GM21737 (cell line): Measurements from ENCODE around the gene EIF4E3.

ENCODE experiments used
- ATAC-seq: cut with Tn5 transposase; IDR thresholded peaks from one replicate; pipeline ENCODE4 v1.9.1; 2021; ENCODE audit warnings: mild to moderate bottlenecking, moderate library complexity; ENCODE audit not compliant: unreplicated experiment

The EIF4E3 gene

GRCh38 chr3:71725271-71725991 lies at the start of gene EIF4E3:
TSS of gene EIF4E3 (minus strand) at chr3:71725402. CDS start at chr3:71725367, 35 bp downstream.
- ATAC-seq = no peak

- no peak for ATAC-seq
These were observed 46.7 kb upstream of the EIF4E3 start for GRCh38 chr3:71771884-71772283.

DNA sequence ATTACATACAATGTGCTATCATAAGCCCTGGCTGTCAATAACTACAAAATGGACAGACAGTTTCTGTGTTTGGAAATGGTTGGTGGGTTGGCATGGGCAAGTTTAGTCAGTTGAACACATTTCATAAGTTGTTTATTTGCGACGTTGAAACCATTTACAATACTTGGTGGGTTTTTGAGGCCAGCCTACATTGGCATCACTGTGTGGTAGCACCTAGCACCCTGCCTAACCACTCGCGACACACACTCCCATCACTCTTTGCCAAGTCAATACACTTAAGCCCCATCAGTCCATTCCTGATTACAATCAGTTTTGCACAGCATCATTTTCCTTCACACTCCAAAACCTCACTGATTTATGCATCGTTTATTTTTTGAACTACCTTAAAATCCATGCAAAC lies 45.9 kb upstream of the EIF4E3 start:
- no peak for ATAC-seq

DNA sequence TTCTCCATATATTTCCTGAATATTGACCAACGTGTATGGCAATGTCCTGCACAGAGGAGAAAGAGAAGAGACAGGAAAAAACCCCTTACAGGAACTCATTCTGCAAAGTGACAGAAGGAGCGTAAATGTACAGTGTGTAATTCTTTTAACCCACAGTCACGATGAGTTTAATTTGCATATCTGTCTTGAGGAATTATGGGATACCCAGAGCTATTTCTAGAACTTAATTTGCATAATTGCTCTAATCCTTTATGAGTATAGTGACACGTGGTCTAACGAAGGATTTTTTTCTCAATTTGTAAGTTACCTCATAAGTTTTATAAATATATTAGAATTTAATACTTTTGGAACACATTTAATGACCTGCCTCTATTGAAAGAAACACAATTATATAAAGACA lies 38.2 kb upstream of the EIF4E3 start:
- ATAC-seq = no peak

DNA sequence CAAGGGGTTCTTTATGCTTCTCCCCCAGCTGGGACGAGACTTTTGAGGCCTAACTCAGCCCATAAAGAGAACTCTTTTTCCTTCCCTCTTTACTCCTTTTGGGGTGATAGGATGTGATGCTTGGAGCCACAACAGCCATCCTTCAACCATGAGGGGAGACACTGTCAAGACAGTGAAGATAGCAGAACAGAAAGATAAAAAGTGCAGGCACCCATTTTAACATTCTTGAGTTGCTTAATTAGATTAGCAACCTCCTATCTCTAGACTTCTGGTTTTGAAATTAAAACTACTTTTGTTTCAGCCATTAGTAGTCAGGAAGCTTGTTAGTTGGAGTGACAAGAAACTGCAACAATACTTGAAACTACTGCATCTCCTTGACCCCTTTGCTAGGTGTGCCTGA lies 34.9 kb upstream of the EIF4E3 start:
- no peak for ATAC-seq

DNA sequence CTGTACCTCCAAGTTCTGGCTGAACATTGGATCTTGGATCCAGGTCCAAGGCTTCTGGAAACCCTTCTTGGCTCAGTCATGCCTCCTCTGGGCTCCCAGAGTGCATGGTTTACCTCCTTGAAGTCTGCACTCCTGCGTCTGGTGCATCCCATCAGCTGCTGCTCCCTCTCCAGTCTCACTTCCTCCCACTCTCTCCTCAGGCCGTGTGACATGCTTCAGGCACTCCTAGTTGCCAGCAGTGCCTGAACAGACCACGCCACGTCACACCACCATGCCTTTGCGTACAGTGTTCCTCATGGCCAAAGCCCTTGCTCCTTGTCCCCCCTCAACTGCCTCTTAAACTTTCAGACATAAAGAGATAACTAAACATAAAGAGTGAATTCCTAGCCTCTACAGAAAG lies 34.2 kb upstream of the EIF4E3 start:
- no peak for ATAC-seq

- no peak for ATAC-seq
These were observed 32.9 kb upstream of the EIF4E3 start for GRCh38 chr3:71758091-71758490.

- ATAC-seq = no peak
These were observed 29.5 kb upstream of the EIF4E3 start for GRCh38 chr3:71754610-71755253.

- no peak for ATAC-seq
These were observed 28.8 kb upstream of the EIF4E3 start, which contains the start of gene GPR27 for GRCh38 chr3:71753701-71754609. TSS of gene GPR27 (plus strand) at chr3:71753855. CDS start at chr3:71754050, 195 bp downstream.

DNA sequence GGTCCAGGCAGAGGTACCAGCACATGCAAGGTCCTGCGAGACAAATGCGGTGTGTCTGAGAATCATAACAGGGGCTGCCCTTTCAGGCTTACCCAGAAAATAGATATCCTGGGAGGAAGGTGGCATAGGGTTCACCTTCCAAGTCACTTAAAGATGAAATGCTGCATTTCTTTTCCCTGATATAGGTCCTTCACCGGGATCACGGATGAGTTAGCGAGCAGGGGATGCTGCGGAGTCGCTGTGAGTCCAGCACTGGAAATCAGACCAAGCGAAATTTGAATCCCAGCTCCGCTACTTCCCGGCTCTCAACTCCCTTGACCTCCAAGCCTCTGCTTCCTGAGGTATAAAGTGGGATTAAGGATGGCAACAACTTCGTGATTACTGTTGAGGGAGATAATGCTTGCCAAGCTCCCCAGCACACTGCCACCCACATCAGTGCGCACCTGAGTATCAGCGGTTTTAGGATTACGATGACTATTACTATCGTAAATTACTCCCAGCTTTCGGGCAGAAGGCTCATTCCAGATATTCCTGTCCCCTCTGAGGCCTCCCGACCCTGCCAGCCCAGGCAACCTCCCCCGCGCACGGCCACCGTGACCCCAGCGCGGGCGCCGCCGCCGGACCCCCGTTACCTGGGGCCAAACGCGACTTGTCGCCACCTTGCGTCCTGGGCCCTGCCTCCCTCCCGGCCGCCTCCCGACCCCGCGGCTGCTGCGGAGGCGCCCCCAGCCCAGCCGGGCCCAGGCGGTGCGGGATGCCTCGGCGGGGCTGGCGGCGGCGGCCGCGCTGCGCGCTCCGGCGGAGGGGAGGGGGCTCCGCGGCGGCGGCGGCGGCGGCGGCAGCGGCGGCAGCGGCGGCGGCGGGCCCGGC lies 27.9 kb upstream of the EIF4E3 start:
- no peak for ATAC-seq

GRCh38 chr3:71751602-71752001 lies 26.4 kb upstream of the EIF4E3 start:
- no peak for ATAC-seq

DNA sequence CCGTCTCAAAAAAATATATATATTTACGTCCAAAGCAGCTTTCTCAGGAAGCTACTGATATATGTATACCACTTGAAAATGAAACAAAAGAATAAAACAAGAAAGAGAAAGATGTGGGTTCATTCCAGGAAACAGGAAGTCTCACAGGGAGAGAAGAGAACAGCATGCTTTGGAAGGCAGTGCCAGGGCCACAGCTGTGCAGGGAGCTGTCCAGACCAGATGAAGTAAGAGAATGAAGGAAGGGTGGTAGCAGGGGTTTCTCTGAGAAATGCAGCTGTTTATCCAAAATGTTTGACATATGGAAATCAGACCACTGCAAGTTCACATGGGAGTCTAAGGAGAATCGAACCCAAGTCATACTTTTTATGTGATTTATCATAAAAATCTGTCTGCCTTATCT lies 19.5 kb upstream of the EIF4E3 start:
- no peak for ATAC-seq

- no peak for ATAC-seq
These were observed 17.4 kb upstream of the EIF4E3 start for GRCh38 chr3:71742621-71743020.

DNA sequence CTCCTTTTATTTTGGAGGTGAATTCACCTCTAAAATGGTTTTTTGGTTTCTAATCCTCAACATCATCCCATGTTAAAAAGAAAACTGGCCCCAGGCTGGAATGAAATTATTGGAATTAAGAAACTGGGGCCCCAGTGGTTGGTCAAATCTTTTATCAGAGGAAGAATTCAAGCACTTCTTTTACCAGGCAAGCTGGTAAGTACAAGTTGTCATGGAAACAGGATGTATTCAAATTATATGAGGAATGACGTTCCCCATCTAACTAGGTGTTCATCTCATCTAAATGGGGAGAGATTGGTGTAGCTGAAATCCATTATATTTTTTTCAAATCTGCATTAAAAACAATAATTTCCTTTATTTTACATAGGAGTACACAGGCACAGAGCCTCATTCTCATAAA lies 9.7 kb upstream of the EIF4E3 start:
- no peak for ATAC-seq

- ATAC-seq = no peak
These were observed 8.1 kb upstream of the EIF4E3 start for GRCh38 chr3:71733319-71733718.

DNA sequence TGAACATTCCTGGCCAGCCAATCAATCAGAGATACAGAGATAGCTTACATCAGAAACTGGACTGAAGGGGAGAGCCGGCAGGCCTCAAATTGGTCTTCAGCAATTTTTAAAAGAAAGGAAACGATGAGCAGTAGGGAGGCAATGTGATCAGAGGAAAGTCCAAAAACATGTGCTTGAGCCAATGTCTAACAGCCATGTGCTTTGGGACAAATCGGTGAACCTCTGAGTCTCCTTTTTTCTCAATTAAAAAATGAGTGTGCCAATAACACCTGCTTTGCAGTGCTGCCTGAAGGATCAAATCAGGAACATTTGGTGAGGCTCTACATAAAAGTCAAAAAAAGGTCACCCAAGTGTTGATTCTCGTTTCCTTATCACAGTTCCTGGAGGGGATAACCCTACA lies 7.4 kb upstream of the EIF4E3 start:
- no peak for ATAC-seq

- no peak for ATAC-seq
These were observed 3.6 kb upstream of the EIF4E3 start for GRCh38 chr3:71728632-71729342.

DNA sequence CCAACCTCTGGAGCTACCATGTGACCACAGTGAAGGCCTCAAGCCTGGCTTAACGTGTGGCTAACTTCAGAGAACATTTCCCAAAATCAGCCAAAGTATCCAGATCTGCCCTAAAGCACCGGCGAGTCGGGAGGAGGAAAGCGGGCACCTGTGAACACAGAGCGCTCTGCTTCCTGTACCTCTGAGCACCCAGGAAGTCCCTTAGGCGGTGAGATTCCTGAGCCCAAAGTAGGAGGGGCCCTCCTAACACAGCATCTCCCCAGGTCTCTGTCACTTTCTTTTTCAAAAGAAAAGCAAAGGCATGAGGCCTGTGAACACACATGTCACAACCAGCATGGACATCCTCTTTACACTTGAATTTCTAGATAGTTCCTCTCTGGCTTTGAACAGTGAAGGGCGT lies 944 bp upstream of the EIF4E3 start:
- ATAC-seq = no peak

DNA sequence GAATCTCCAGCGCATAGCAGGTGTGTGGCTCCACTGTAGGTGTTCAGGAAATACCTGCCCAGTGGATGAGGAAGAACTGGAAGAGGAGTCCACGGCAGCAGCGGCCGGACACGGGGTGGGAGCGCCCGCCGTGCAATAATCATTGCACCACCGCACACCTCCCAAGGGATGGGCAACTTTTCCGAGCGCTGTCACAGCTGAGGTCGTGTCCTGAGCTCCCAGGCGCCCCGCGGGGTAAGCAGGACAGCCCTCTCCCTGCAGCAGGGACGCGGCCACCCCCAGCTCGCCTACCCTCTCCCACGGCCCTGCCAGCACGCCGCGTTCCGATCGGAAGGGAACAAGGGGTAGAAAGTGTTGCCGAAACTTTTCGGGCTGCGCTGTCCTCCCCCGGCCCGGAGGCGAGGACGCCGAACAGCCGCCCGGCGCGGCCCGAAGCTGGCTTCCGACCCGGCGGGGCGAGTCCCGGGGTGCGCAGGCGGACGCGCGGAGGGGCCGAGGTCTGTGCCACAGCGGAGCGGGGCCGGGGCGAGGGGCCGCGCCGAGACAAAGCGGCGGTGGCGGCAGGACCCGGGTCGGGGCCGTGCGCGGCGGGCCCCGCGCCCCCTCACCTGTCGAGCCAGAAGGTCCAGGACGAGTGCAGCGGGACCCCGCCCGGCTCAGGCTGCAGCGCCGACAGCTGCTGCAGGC lies 475 bp downstream of the EIF4E3 start:
- ATAC-seq = no peak

DNA sequence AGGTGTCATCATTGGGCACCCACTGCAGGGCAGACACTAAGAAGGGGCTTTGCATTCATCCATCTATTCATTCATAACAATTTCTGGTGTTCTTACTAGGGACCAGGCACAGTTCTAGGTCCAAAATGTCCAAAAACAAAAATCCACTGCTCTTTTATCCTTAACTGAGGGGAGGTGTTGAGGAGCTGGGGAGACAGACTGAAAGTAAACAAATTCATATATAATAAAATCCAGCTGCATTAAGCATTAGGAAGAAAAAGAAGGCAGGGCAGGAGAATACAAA lies 1.1 kb downstream of the EIF4E3 start:
- no peak for ATAC-seq
